Esophagus squamous epithelium (tissue), 5 donors: ENCODE results near the gene CDH9. TPM values are rescaled to one million over a fixed set of nuclear protein-coding genes. Genes with fewer than 3 reads are reported as not detected.

Experiments used
- DNase-seq: peaks from one replicate; lab custom pipeline; 2025; lab: John Stamatoyannopoulos, UW
- H3K27ac ChIP-seq, 4 donors: fragments of 200-600 bp; sonication (generic); one replicate each; pipeline ENCODE4 v1.5.1; 2016 to 2019; ENCODE audit warnings: mild to moderate bottlenecking in 1 of 4
- H3K27me3 ChIP-seq, 4 donors: fragments of 200-600 bp; sonication (generic); 1 replicate in 3 of 4; 2 replicates in 1 of 4; pipeline versions ENCODE4 v1.5.1 to v1.6.0; 2017 to 2021; ENCODE audit warnings: antibody characterized with exemption in 1 of 4
- H3K36me3 ChIP-seq, 3 donors: fragments of 200-600 bp; sonication (generic); one replicate each; pipeline ENCODE4 v1.5.1; 2016 to 2019
- H3K4me1 ChIP-seq, 3 donors: fragments of 200-600 bp; sonication (generic); one replicate each; pipeline ENCODE4 v1.5.1; 2017 to 2019
- H3K4me3 ChIP-seq, 4 donors: fragments of 200-600 bp; sonication (generic); 1 replicate in 3 of 4; 2 replicates in 1 of 4; pipeline ENCODE4 v1.5.1; 2016 to 2019; ENCODE audit warnings: mild to moderate bottlenecking in 2 of 4, moderate library complexity in 1 of 4
- H3K9me3 ChIP-seq, 3 donors: fragments of 200-600 bp; sonication (generic); one replicate each; pipeline ENCODE4 v1.5.1; 2016 to 2019
- POLR2A ChIP-seq, 4 donors: fragments of 450-650 bp; IDR thresholded peaks; one replicate each; pipeline ENCODE4 v1.6.1; 2017; ENCODE audit warnings: antibody characterized with exemption in 4 of 4, mild to moderate bottlenecking in 4 of 4, moderate library complexity in 3 of 4
- WGBS, 2 donors: methylation state at CpG; one replicate each; pipeline ENCODE4 v1.1.5; 2018; 5-methylcytosine and 5-hydroxymethylcytosine counted together
- intact Hi-C: fragments of 100-400 bp; cut with DNase I; formaldehyde crosslinking; loops from one replicate; pipeline ENCODE4 v1.15.0; 2022
- total RNA-seq, 4 donors: library from RNA; depleted of rRNA; stranded (reverse); fragments of >200 nt; gene quantifications; one replicate each; pipeline ENCODE4 v1.1.0, GENCODE V29; 2016
- TF ChIP-seq, protein P1 (sequence below), 6 experiments: fragments of 450-650 bp in 4 of 6; fragments of 200-600 bp in 2 of 6; sonication (generic) in 2 of 6; IDR thresholded peaks; one replicate each; pipeline ENCODE4 v1.5.1; 2016 to 2019; ENCODE audit warnings: antibody characterized with exemption in 6 of 6, mild to moderate bottlenecking in 4 of 6, moderate library complexity in 4 of 6
- donor health status: DM: yes; HTN: yes; CAD: no.

The CDH9 gene
- total RNA-seq, 4 donors from 2014 or later: not detected

DNA sequence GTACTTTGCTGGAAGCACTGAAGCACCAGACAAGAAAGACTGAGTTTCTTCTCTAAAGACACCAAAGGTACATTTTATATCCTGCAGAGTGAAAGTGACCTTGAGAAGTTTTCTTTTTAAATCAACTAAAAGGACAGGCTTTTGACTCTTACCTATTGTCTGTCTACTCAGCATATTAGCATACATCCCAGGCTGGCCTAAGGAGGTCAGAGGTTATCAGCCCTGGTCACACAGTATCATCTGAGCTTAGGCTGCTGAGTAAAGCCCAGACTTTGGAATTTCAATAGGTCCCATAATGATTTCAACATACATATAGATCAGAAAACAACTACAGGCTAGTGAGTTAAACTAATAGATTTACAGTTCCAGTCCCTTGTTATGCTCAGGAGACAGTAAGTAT, 10.1 kb upstream of the CDH9 start:
- no peak overlapping the region for H3K27ac ChIP-seq
- intact Hi-C loops: no loop called here
- H3K36me3 ChIP-seq: no peaks in the 10 kb centered on the region
- no peaks in the 10 kb centered on the region for H3K27me3 ChIP-seq
- DNase-seq: no peak
- TF ChIP-seq POLR2A (IDR thresholded peaks at IDR 0.05): no peak
- TF ChIP-seq, protein P1, sequence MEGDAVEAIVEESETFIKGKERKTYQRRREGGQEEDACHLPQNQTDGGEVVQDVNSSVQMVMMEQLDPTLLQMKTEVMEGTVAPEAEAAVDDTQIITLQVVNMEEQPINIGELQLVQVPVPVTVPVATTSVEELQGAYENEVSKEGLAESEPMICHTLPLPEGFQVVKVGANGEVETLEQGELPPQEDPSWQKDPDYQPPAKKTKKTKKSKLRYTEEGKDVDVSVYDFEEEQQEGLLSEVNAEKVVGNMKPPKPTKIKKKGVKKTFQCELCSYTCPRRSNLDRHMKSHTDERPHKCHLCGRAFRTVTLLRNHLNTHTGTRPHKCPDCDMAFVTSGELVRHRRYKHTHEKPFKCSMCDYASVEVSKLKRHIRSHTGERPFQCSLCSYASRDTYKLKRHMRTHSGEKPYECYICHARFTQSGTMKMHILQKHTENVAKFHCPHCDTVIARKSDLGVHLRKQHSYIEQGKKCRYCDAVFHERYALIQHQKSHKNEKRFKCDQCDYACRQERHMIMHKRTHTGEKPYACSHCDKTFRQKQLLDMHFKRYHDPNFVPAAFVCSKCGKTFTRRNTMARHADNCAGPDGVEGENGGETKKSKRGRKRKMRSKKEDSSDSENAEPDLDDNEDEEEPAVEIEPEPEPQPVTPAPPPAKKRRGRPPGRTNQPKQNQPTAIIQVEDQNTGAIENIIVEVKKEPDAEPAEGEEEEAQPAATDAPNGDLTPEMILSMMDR (IDR thresholded peaks at IDR 0.05): no peak
- H3K9me3 ChIP-seq: no peaks in the 10 kb centered on the region
- no peaks in the 10 kb centered on the region for H3K4me1 ChIP-seq
- no peak overlapping the region for H3K4me3 ChIP-seq

GRCh38 chr5:27041372-27041771, 3.0 kb upstream of the CDH9 start:
- TF ChIP-seq, protein P1 (IDR thresholded peaks at IDR 0.05): no peak
- no peak for TF ChIP-seq POLR2A (IDR thresholded peaks at IDR 0.05)
- Histone ChIP-seq H3K9me3 (peaks cover 0 to 4% (median 0%) of the 10 kb centered on the region in 3 donors), H3K4me1 (no peaks in the 10 kb centered on the region), H3K36me3 (no peaks in the 10 kb centered on the region), H3K4me3 (no peak overlapping the region), H3K27ac (no peak overlapping the region), H3K27me3 (no peaks in the 10 kb centered on the region)
- intact Hi-C loops: no loop called here
- DNase-seq: no peak
- 85 to 94% methylated on average over 1 of the region's 1 CpG for WGBS, 2 donors

DNA sequence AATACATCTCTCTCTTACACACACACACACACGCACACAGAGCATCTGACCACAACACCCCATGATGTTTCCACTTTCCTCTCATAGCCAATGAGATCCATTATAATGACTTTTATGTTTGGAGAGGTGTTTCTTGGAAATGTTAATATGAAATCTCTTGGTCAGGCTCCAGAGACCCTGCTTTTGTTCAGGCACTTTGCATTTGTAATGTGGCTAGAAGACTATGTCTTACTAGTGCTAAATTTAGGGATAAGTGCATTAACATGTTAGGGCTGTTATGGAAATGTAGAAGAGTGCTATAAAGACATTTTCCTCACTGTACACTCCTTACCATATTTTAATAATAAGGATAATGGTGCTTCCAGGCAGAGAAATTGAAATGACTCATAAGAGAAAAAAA, 3.8 kb downstream of the CDH9 start:
- Histone ChIP-seq H3K27ac (no peak overlapping the region), H3K9me3 (no peaks in the 10 kb centered on the region), H3K4me1 (no peaks in the 10 kb centered on the region), H3K27me3 (no peaks in the 10 kb centered on the region), H3K36me3 (no peaks in the 10 kb centered on the region), H3K4me3 (no peak overlapping the region)
- 61 to 78% methylated on average over 1 of the region's 1 CpG for whole genome bisulfite sequencing, 2 donors
- no peak for DNase-seq
- TF ChIP-seq, protein P1 (IDR thresholded peaks at IDR 0.05): no peak
- TF ChIP-seq POLR2A (IDR thresholded peaks at IDR 0.05): no peak
- intact Hi-C loops: no loop called here

DNA sequence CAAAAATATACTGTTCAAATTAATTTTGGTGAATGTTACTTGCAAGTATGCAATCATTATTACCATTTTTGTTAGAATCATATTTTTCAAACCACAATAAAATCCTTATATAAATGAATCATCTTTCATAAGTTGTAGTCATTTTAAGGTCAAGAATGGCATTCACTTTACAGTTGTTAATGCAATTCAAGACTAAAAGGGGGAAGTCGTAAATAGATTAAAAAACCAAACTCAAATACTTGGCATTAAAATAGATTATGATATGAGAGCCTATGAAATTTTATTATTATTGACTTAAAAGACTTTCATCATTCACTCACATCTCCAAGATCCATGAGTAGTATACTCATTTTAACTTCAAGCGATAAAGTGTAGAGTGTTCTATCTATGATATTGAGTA, 11.6 kb downstream of the CDH9 start:
- TF ChIP-seq, protein P1 (IDR thresholded peaks at IDR 0.05): no peak
- TF ChIP-seq POLR2A (IDR thresholded peaks at IDR 0.05): no peak
- H3K4me1 ChIP-seq: no peaks in the 10 kb centered on the region
- DNase-seq: no peak
- intact Hi-C loops: no loop called here
- no peak overlapping the region for H3K4me3 ChIP-seq
- H3K27me3 ChIP-seq: no peaks in the 10 kb centered on the region
- no peaks in the 10 kb centered on the region for H3K9me3 ChIP-seq
- WGBS, 2 donors: 81 to 83% methylated on average over 2 of the region's 2 CpGs
- no peak overlapping the region for H3K27ac ChIP-seq
- H3K36me3 ChIP-seq: no peaks in the 10 kb centered on the region

- Histone ChIP-seq H3K4me1 (no peaks in the 10 kb centered on the region), H3K36me3 (no peaks in the 10 kb centered on the region), H3K27ac (no peak overlapping the region), H3K9me3 (no peaks in the 10 kb centered on the region), H3K27me3 (no peaks in the 10 kb centered on the region), H3K4me3 (no peak overlapping the region)
- WGBS, 2 donors: 33 to 44% methylated on average over 1 of the region's 1 CpG
- DNase-seq: no peak
- intact Hi-C loops: no loop called here
- TF ChIP-seq POLR2A (IDR thresholded peaks at IDR 0.05): no peak
- TF ChIP-seq, protein P1 (IDR thresholded peaks at IDR 0.05): no peak
Observed at GRCh38 chr5:27026063-27026462, 12.3 kb downstream of the CDH9 start.
